ENCODE data around the gene KBTBD2.

GRCh38 chr7:32892521-32893206, 1.1 kb upstream of the KBTBD2 start:
- TF ChIP-seq EP300 (IDR thresholded peaks at IDR 0.05) (no peak), E2F6 (IDR thresholded peaks at IDR 0.05; ENCODE audit: borderline replicate concordance, low read depth) (no peak), RAD21 (conservative IDR thresholded peaks at IDR 0.05 in 1 of 2, IDR thresholded peaks at IDR 0.05 in 1 of 2) (no peak), MAX (IDR thresholded peaks at IDR 0.05) (no peak; the same call in 1 of the 2 replicates), CBX8 (IDR thresholded peaks at IDR 0.05) (no peak), POLR2A (IDR thresholded peaks at IDR 0.05; ENCODE audit: low read length) (no peak), CEBPB (IDR thresholded peaks at IDR 0.05) (no peak), CTCF (IDR thresholded peaks at IDR 0.05) (no peak), EHMT2 (IDR thresholded peaks at IDR 0.05; ENCODE audit: low read depth) (no peak), FOSL2 (IDR thresholded peaks at IDR 0.05) (no peak), FOSL2 (CRISPR knock-in tag; IDR thresholded peaks at IDR 0.05) (no peak), HDAC2 (IDR thresholded peaks at IDR 0.05) (no peak), CHD4 (IDR thresholded peaks at IDR 0.05; ENCODE audit: borderline replicate concordance) (no peak), ELK1 (IDR thresholded peaks at IDR 0.05; ENCODE audit: low read depth, low read length) (no peak)
